Measurements from ENCODE around the gene WAS. TPM values are rescaled to one million over a fixed set of nuclear protein-coding genes. Genes with fewer than 3 reads are reported as not detected.

WAS gene
- total RNA-seq, 2 donors from 2014 or later: 98.7 to 109 TPM

GRCh38 chrX:48705871-48706270 is 22.3 kb downstream of the WAS start:
- peaks cover 9% of the 10 kb centered on the region in 2 donors for H3K4me1 Mint-ChIP-seq (ENCODE audit: low read depth in 2 of 2)
- ATAC-seq (no peak), DNase-seq (ENCODE audit: low spot score) (no peak)
- no peak overlapping the region for H3K4me3 Mint-ChIP-seq
- no peak overlapping the region for H3K27ac Mint-ChIP-seq
- H3K36me3 Mint-ChIP-seq: no peaks in the 10 kb centered on the region
- H3K9me3 Mint-ChIP-seq: no peaks in the 10 kb centered on the region
- peaks cover 0 to 3% of the 10 kb centered on the region in 2 donors for H3K27me3 Mint-ChIP-seq

DNA sequence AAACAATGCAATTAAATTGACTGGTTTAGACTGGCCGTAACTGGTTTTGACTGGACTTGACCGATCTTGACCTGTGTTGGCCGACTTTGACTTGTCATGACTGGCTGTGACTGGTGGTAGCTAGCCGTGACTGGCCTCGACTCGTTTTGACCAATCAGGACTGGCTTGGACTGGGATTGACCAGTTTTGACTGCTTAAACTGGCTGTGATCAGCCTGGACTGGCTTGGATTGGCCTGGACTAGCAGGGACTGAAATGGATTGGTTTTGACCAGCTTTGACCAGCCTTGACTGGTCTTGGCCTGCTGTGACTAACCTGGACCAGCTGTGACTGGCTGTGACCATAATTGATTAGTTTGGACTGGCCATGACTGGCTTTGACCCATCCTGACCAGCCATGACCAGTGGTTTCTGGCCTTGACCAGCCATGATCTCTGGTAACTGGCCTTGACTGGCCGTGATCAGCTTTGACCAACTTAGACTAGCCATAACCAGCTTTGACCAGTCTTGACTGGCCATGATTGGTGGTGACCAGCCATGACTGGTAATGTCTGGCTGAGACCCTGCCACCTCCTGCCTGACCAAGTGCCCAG is 26.0 kb downstream of the WAS start:
- Mint-ChIP-seq H3K4me1 (ENCODE audit: low read depth in 2 of 2) (peaks cover 34 to 41% of the 10 kb centered on the region in 2 donors), H3K27ac (no peak overlapping the region), H3K9me3 (no peaks in the 10 kb centered on the region), H3K36me3 (no peaks in the 10 kb centered on the region), H3K4me3 (no peak overlapping the region), H3K27me3 (no peaks in the 10 kb centered on the region)
- DNase-seq (ENCODE audit: low spot score) (no peak), ATAC-seq (no peak)

DNA sequence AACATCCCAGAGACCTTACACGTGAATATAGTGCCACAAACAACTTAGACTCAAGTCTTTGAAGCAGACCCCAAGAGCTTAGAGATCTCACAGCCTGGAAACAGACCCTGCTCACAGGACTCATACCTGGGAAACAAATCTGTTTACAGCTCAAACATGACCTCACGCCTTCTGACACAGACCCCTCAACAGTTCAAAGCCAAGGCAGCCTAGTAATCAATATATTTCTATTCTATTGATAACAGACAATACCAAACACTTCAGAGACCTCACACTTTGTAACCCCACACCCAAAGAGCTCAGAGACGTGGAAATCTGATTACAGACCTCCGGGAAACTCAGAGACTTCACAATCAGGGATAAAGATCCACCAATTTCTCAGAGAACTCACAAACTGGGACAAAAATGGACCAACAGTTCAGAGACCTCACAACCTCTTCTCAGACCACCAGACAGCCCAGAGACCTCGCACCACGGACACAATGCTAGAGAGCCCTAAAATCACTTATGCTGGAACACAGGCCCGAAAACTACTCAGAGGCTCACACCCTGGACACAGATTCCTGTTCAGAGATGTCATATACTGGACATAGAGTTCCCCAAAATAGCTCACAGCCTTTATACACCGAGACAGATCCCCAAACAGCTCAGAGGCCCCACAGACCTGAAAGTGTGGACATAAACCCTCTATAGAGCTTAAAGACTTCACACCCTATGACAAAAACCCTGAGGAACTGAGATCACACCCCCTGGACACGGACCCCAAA is 27.7 kb downstream of the WAS start:
- Mint-ChIP-seq H3K9me3 (no peaks in the 10 kb centered on the region), H3K36me3 (peaks cover 4% of the 10 kb centered on the region), H3K4me1 (ENCODE audit: low read depth in 2 of 2) (peaks cover 49 to 59% of the 10 kb centered on the region in 2 donors), H3K27me3 (peaks cover 0 to 5% of the 10 kb centered on the region in 2 donors), H3K27ac (peak overlapping the region; percentile 75 to 84), H3K4me3 (peak overlapping the region; percentile 73)
- no peak for DNase-seq (ENCODE audit: low spot score)
- ATAC-seq: no peak

DNA sequence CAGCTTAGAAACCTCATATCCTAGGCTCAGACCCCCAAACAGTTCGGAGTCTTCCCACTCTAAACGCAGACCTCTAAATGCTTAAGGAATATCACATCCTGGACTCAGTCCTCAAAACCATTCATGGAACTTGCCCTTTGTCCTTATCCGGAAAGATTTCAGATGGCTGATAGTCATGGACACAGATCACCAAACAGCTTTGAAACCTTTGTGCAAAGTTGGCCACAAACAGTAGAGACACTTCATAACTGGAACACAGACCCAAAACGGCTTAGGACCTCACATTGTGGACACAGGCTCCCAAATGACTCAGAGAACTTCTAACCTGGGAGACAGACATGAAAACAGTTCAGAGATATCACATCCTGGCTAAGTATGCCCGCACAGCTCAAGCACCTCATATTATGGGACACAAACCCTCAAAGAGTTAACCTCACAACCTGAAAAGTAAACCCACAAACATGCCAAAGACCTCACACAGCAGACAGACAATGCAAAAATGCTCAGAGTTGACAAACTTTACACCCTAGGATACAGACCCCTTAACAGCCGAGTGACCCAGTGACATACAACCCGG is 28.4 kb downstream of the WAS start:
- peak overlapping the region; percentile 73 for H3K4me3 Mint-ChIP-seq
- peaks cover 4% of the 10 kb centered on the region for H3K36me3 Mint-ChIP-seq
- H3K4me1 Mint-ChIP-seq (ENCODE audit: low read depth in 2 of 2): peaks cover 49 to 65% of the 10 kb centered on the region in 2 donors
- DNase-seq (ENCODE audit: low spot score): no peak
- peaks cover 0 to 5% of the 10 kb centered on the region in 2 donors for H3K27me3 Mint-ChIP-seq
- ATAC-seq: no peak
- H3K9me3 Mint-ChIP-seq: no peaks in the 10 kb centered on the region
- peak overlapping the region; percentile 75 to 84 for H3K27ac Mint-ChIP-seq

DNA sequence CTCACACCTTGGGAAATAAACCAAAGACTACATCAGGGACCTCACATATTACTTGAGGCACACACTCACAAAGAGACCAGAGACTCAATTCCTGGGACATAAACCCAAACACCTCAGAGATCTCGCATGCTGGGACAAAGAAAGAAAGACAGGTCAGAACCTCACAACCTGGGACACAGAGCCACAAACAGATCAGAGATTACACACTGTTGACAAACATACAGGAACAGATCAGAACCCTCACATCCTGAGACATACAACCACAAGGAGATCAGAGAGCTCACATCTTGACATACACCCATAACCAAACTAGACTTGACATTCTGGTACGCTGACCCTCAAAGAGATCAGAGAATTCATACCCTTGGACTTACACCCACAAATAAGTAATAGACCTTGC is 30.2 kb downstream of the WAS start:
- peak overlapping the region; percentile 75 to 84 for H3K27ac Mint-ChIP-seq
- peaks cover 57 to 76% of the 10 kb centered on the region in 2 donors for H3K4me1 Mint-ChIP-seq (ENCODE audit: low read depth in 2 of 2)
- no peaks in the 10 kb centered on the region for H3K9me3 Mint-ChIP-seq
- ATAC-seq (peak; percentile 2 to 60), DNase-seq (ENCODE audit: low spot score) (no peak)
- H3K27me3 Mint-ChIP-seq: peaks cover 0 to 9% of the 10 kb centered on the region in 2 donors
- H3K36me3 Mint-ChIP-seq: peaks cover 4% of the 10 kb centered on the region
- H3K4me3 Mint-ChIP-seq: peak overlapping the region; percentile 73

GRCh38 chrX:48714573-48714972 is 31.0 kb downstream of the WAS start:
- H3K36me3 Mint-ChIP-seq: peaks cover 4% of the 10 kb centered on the region
- DNase-seq (ENCODE audit: low spot score): no peak
- peaks cover 60 to 81% of the 10 kb centered on the region in 2 donors for H3K4me1 Mint-ChIP-seq (ENCODE audit: low read depth in 2 of 2)
- H3K27ac Mint-ChIP-seq: peak overlapping the region; percentile 75 to 84
- H3K4me3 Mint-ChIP-seq: peak overlapping the region; percentile 73
- no peaks in the 10 kb centered on the region for H3K9me3 Mint-ChIP-seq
- peaks cover 0 to 10% of the 10 kb centered on the region in 2 donors for H3K27me3 Mint-ChIP-seq
- peak in 1 of 2 donors; percentile 24 for ATAC-seq

DNA sequence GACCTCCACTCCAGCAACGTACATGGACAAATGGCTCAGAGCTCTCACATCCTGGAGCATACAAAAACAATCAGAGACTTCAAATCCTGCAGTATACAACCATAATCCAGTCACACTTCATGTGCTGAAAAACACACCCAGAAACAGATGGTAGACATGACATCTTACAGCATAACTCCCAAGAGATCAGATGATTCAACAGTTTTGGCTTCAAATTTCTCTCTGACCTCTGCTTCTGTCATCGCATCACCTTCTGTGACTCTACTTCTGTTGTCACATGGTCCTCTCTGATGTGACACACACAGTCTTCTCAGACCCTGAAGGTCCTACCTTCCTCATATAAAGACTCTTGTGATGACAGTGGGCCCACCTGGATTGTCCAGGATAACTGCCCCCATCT is 31.5 kb downstream of the WAS start:
- H3K9me3 Mint-ChIP-seq: no peaks in the 10 kb centered on the region
- peak overlapping the region; percentile 73 for H3K4me3 Mint-ChIP-seq
- ATAC-seq: no peak
- H3K27me3 Mint-ChIP-seq: peaks cover 0 to 10% of the 10 kb centered on the region in 2 donors
- peaks cover 60 to 81% of the 10 kb centered on the region in 2 donors for H3K4me1 Mint-ChIP-seq (ENCODE audit: low read depth in 2 of 2)
- no peak for DNase-seq (ENCODE audit: low spot score)
- H3K27ac Mint-ChIP-seq: peak overlapping the region; percentile 75 to 84
- peaks cover 4% of the 10 kb centered on the region for H3K36me3 Mint-ChIP-seq

- H3K4me1 Mint-ChIP-seq (ENCODE audit: low read depth in 2 of 2): peaks cover 56 to 76% of the 10 kb centered on the region in 2 donors
- peaks cover 0 to 10% of the 10 kb centered on the region in 2 donors for H3K27me3 Mint-ChIP-seq
- DNase-seq (ENCODE audit: low spot score): no peak
- no peak for ATAC-seq
- H3K27ac Mint-ChIP-seq: peak overlapping the region; percentile 10 to 84
- no peaks in the 10 kb centered on the region for H3K9me3 Mint-ChIP-seq
- H3K4me3 Mint-ChIP-seq: peak overlapping the region; percentile 73
- H3K36me3 Mint-ChIP-seq: peaks cover 4% of the 10 kb centered on the region
Measured at GRCh38 chrX:48715876-48716502, 32.4 kb downstream of the WAS start.

GRCh38 chrX:48719958-48720357 is 36.4 kb downstream of the WAS start:
- Mint-ChIP-seq H3K4me3 (no peak overlapping the region), H3K27ac (no peak overlapping the region), H3K36me3 (peaks cover 4% of the 10 kb centered on the region), H3K4me1 (ENCODE audit: low read depth in 2 of 2) (peaks cover 22 to 36% of the 10 kb centered on the region in 2 donors), H3K27me3 (peaks cover 0 to 10% of the 10 kb centered on the region in 2 donors), H3K9me3 (no peaks in the 10 kb centered on the region)
- ATAC-seq (peak; percentile 51 to 62), DNase-seq (ENCODE audit: low spot score) (no peak)

DNA sequence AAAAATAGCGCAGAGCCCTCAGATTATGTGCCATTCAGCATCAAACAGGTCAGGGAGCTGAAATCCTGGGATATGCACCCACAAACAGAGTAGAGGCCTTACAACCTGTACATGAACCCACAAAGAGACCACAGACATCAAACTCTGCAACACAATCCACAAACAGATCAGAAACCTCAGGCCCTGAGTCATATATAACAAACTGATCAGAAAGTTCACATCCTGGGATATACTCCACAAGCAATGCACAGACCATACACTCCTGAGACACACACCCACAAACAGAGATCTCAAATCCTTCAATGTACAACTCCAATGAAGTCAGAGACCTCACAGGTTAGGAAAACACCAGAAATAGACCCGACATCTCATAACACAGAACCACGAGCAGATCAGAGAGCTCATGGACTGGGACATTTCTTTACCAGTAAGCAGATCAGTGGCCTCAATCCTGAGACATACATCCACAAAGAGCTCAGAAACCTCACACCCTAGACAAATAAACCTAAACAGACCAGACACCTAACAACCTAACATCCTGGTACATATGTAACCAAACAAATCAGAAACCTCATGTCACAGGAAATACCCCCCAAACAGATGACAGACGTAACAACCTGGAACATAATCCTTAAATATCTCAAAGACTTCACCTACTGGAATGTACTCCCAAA is 37.1 kb downstream of the WAS start:
- DNase-seq (ENCODE audit: low spot score): no peak
- Mint-ChIP-seq H3K36me3 (peaks cover 4% of the 10 kb centered on the region), H3K27ac (no peak overlapping the region), H3K9me3 (no peaks in the 10 kb centered on the region), H3K4me3 (no peak overlapping the region), H3K4me1 (ENCODE audit: low read depth in 2 of 2) (peaks cover 17 to 31% of the 10 kb centered on the region in 2 donors), H3K27me3 (peaks cover 0 to 10% of the 10 kb centered on the region in 2 donors)
- ATAC-seq: peak in 1 of 2 donors; percentile 68

DNA sequence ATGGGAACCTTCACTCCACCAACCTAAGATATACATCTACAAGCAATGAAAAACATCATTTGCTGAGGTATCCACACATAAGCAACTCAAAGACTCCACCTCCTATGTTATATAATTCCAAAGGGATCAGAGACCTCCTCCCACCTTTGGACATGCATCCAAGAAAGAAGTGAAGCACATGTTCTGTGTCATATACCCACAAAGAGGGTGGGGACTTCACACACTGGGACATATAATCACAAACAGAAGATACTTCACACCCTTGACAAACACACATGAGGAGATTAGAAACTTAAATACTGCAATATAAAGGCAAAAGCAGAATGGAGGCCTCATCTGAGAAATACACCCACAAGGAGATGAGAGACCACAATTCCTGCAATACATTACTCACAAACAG is 38.3 kb downstream of the WAS start:
- Mint-ChIP-seq H3K9me3 (no peaks in the 10 kb centered on the region), H3K27ac (no peak overlapping the region), H3K4me1 (ENCODE audit: low read depth in 2 of 2) (peaks cover 18 to 30% of the 10 kb centered on the region in 2 donors), H3K36me3 (no peaks in the 10 kb centered on the region), H3K4me3 (no peak overlapping the region), H3K27me3 (peaks cover 0 to 8% of the 10 kb centered on the region in 2 donors)
- no peak for ATAC-seq
- no peak for DNase-seq (ENCODE audit: low spot score)

DNA sequence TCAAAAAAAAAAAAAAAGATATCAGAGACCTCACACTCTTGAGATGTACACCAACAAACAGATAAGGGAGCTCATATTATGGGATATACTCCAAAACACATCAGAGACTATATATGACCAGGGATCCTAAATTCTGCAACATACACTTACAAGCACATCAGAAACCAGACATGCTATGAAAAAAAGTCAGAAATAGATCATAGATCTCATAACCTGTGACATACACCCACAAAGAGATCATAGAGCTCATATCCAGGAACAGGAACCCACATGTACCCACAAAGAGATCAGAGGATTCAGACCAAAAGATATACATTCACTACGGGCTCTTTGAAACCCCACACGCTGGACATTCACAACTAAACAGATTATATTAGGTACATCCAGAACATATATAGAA is 43.0 kb downstream of the WAS start:
- peaks cover 19 to 35% of the 10 kb centered on the region in 2 donors for H3K4me1 Mint-ChIP-seq (ENCODE audit: low read depth in 2 of 2)
- H3K27me3 Mint-ChIP-seq: peaks cover 0 to 4% of the 10 kb centered on the region in 2 donors
- ATAC-seq (no peak), DNase-seq (ENCODE audit: low spot score) (no peak)
- peak overlapping the region in 1 of 2 donors; percentile 58 for H3K27ac Mint-ChIP-seq
- no peaks in the 10 kb centered on the region for H3K9me3 Mint-ChIP-seq
- no peak overlapping the region for H3K4me3 Mint-ChIP-seq
- peaks cover 10% of the 10 kb centered on the region for H3K36me3 Mint-ChIP-seq

GRCh38 chrX:48728653-48729052 is 45.1 kb downstream of the WAS start:
- Mint-ChIP-seq H3K36me3 (peaks cover 10% of the 10 kb centered on the region), H3K27ac (peak overlapping the region in 1 of 2 donors; percentile 15), H3K4me1 (ENCODE audit: low read depth in 2 of 2) (peaks cover 24 to 35% of the 10 kb centered on the region in 2 donors), H3K27me3 (peaks cover 0 to 4% of the 10 kb centered on the region in 2 donors), H3K9me3 (no peaks in the 10 kb centered on the region), H3K4me3 (peak overlapping the region; percentile 33)
- ATAC-seq: no peak
- no peak for DNase-seq (ENCODE audit: low spot score)
